GM18507 (cell line): ENCODE results near the gene DNAI1.
"Not testable (repeated sequence)": the region's sequence is repeated elsewhere in the genome, so short reads cannot be mapped to it uniquely, and the experiment has no call there.

ENCODE experiments used
- DNase-seq: peaks from one replicate; pipeline ENCODE4 v3.0.0; 2011; ENCODE audit warnings: low read depth; ENCODE audit not compliant: insufficient read length; ENCODE audit errors: extremely low spot score
- FAIRE-seq: peaks from 2 replicates; lab custom pipeline; 2011; peaks lifted over from hg19 to GRCh38; lab: Jason Lieb, UNC

Gene DNAI1

GRCh38 chr9:34446468-34446891 is 12.1 kb upstream of the DNAI1 start:
- DNase-seq = no peak
- FAIRE-seq = no peak

GRCh38 chr9:34446951-34447350 is 11.7 kb upstream of the DNAI1 start:
- no peak for FAIRE-seq
- DNase-seq = no peak

- DNase-seq (no peak), FAIRE-seq (no peak)
These were observed 8.0 kb upstream of the DNAI1 start for GRCh38 chr9:34450644-34451043.

GRCh38 chr9:34451135-34451534 is 7.5 kb upstream of the DNAI1 start:
- DNase-seq (no peak), FAIRE-seq (no peak)

- DNase-seq = no peak
- FAIRE-seq = no peak
These were observed 7.1 kb upstream of the DNAI1 start for GRCh38 chr9:34451545-34451944.

- FAIRE-seq (no peak), DNase-seq (no peak)
These were observed 6.0 kb upstream of the DNAI1 start for GRCh38 chr9:34452568-34452967.

GRCh38 chr9:34454571-34455065 is 4.0 kb upstream of the DNAI1 start:
- FAIRE-seq (no peak), DNase-seq (no peak)

- DNase-seq (no peak), FAIRE-seq (no peak)
These were observed 2.5 kb upstream of the DNAI1 start for GRCh38 chr9:34456151-34456550.

- no peak for DNase-seq
- no peak for FAIRE-seq
These were observed 1.9 kb upstream of the DNAI1 start for GRCh38 chr9:34456746-34457145.

- DNase-seq = no peak
These were observed 1.2 kb upstream of the DNAI1 start for GRCh38 chr9:34457266-34458012.

GRCh38 chr9:34458959-34459340 is 345 bp downstream of the DNAI1 start:
- FAIRE-seq = no peak
- DNase-seq = no peak

More at GRCh38 chr9:34457266-34458012, 1.2 kb upstream of the DNAI1 start:
- no peak for FAIRE-seq

- no peak for DNase-seq
- no peak for FAIRE-seq
These were observed 751 bp downstream of the DNAI1 start for GRCh38 chr9:34459356-34459755.

- no peak for DNase-seq
- no peak for FAIRE-seq
These were observed 1.3 kb downstream of the DNAI1 start for GRCh38 chr9:34459941-34460340.

GRCh38 chr9:34463098-34463900 is 4.7 kb downstream of the DNAI1 start:
- DNase-seq = no peak
- FAIRE-seq = no peak

GRCh38 chr9:34463901-34464232 is 5.3 kb downstream of the DNAI1 start:
- no peak for DNase-seq
- no peak for FAIRE-seq

GRCh38 chr9:34464571-34464970 is 6.0 kb downstream of the DNAI1 start:
- FAIRE-seq (no peak), DNase-seq (no peak)

- no peak for FAIRE-seq
- DNase-seq = no peak
These were observed 6.9 kb downstream of the DNAI1 start for GRCh38 chr9:34465468-34465867.

GRCh38 chr9:34475097-34475496 is 16.5 kb downstream of the DNAI1 start:
- DNase-seq = no peak

GRCh38 chr9:34477541-34477940 is 18.9 kb downstream of the DNAI1 start:
- no peak for DNase-seq
- FAIRE-seq = no peak

More at GRCh38 chr9:34475097-34475496, 16.5 kb downstream of the DNAI1 start:
- peak; percentile 21 for FAIRE-seq

- DNase-seq = no peak
- no peak for FAIRE-seq
These were observed 20.8 kb downstream of the DNAI1 start for GRCh38 chr9:34479431-34479866.

- not testable (repeated sequence) for FAIRE-seq, DNase-seq
These were observed 23.0 kb downstream of the DNAI1 start for GRCh38 chr9:34481620-34482019.
